ENCODE data around the gene STAB1. TPM values are rescaled to one million over a fixed set of nuclear protein-coding genes. Genes with fewer than 3 reads are reported as not detected.

STAB1 gene
- total and polyA plus RNA-seq, 10 of the 15 experiments (the other 5 are each of a cell fraction or from before 2014, with no cell fraction given): 0.46 TPM; not detected in 9

- SMC1A ChIA-PET (ENCODE audit: uncharacterized antibody, unreplicated experiment): interaction anchor here (0.5 to 2.6 kb wide), 12 partner anchors 11 to 227 kb away, joined by 3 to 11 read pairs (median 4); no protein-coding TSS in a partner anchor
- Histone ChIP-seq H3K27me3 (replicated peaks in 1 of 2; ENCODE audit: control insufficient read depth in 2 of 2, insufficient read depth in 2 of 2, low read length in 1 of 2) (no peaks in the 10 kb centered on the region), H4K20me1 (ENCODE audit: control insufficient read depth, insufficient read depth) (no peaks in the 10 kb centered on the region), H3K4me3 (no peak overlapping the region), H3K9me3 (replicated peaks; ENCODE audit: control insufficient read depth, insufficient read depth, low read length) (no peaks in the 10 kb centered on the region), H3K9ac (ENCODE audit: control insufficient read depth, insufficient read depth, low read length) (no peak overlapping the region), H2AFZ (ENCODE audit: control insufficient read depth, low read depth, low read length) (no peak overlapping the region), H3K79me2 (ENCODE audit: control insufficient read depth, insufficient read depth, low read length) (no peaks in the 10 kb centered on the region), H3K4me1 (ENCODE audit: control insufficient read depth, insufficient read depth, low read length) (no peaks in the 10 kb centered on the region), H3K4me2 (ENCODE audit: control insufficient read depth, insufficient read depth) (no peak overlapping the region), H3K27ac (ENCODE audit: control insufficient read depth, insufficient read depth) (no peak overlapping the region), H3K36me3 (ENCODE audit: control insufficient read depth in 2 of 2, insufficient read depth in 2 of 2, low read length in 1 of 2) (no peaks in the 10 kb centered on the region)
- RAD21 ChIA-PET (ENCODE audit: unreplicated experiment): interaction anchor here (0.6 to 5.8 kb wide), 7 partner anchors 9 to 446 kb away, joined by 4 to 63 read pairs (median 5); no protein-coding TSS in a partner anchor
- intact Hi-C loops (cut with micrococcal nuclease; ENCODE audit: unreplicated experiment) (loop anchor here (1.0 to 5.0 kb wide), 4 partner anchors 19 to 225 kb away; no protein-coding TSS in a partner anchor), in situ Hi-C loops (cut with MboI) (no loop called here)
- no TSS peak for BruUV-seq (replicated peaks)
- no peak for ATAC-seq
- TF ChIP-seq EED (IDR thresholded peaks at IDR 0.05; ENCODE audit: low read depth) (no peak), NFYB (IDR thresholded peaks at IDR 0.05; ENCODE audit: insufficient read depth, low read depth, low read length) (no peak), BRCA1 (IDR thresholded peaks at IDR 0.05; ENCODE audit: low read depth, low read length) (no peak), SIN3A (IDR thresholded peaks at IDR 0.05; ENCODE audit: low read depth, low read length) (no peak)
- no peak for FAIRE-seq
- POLR2A ChIA-PET: interaction anchor here (0.8 to 1.6 kb wide), 3 partner anchors 9 to 35 kb away, joined by 3 to 4 read pairs (median 3); no protein-coding TSS in a partner anchor
- no peak for DNase-seq (ENCODE audit: low read depth, low spot score)
- 28% methylated on average over 12 of the region's 12 CpGs for WGBS (ENCODE audit: insufficient coverage, insufficient replicate concordance, low lambda C conversion rate, missing lambda C conversion rate)
- CTCF ChIA-PET: interaction anchor here (0.8 to 6.6 kb wide), 22 partner anchors 9 to 395 kb away, joined by 3 to 147 read pairs (median 6); no protein-coding TSS in a partner anchor
Measured at GRCh38 chr3:52447512-52448355, 47.4 kb upstream of the STAB1 start.

Data from GM12878 (cell line).